ENCODE data around the gene SORBS1.

The SORBS1 gene

GRCh38 chr10:95336702-95337101 lies 224.5 kb downstream of the SORBS1 start:
- Histone ChIP-seq H3K79me2 (ENCODE audit: low read length) (no peaks in the 10 kb centered on the region), H3K9me2 (replicated peaks; ENCODE audit: insufficient read depth, low read length) (no peaks in the 10 kb centered on the region), H3K4me2 (ENCODE audit: low read depth, low read length) (no peak overlapping the region), H3K4me3 (ENCODE audit: low read length) (no peak overlapping the region), H3F3A (ENCODE audit: insufficient read depth, low read length) (no peaks in the 10 kb centered on the region), H3K36me3 (replicated peaks; ENCODE audit: insufficient read depth, low read length) (no peaks in the 10 kb centered on the region), H2AFZ (ENCODE audit: low read length) (no peak overlapping the region), H4K20me1 (ENCODE audit: insufficient read depth, low read length) (no peaks in the 10 kb centered on the region), H3K9me3 (replicated peaks; ENCODE audit: insufficient read depth, low read length) (no peaks in the 10 kb centered on the region), H3K27me3 (replicated peaks; ENCODE audit: insufficient read depth, low read length) (no peaks in the 10 kb centered on the region), H3K27ac (ENCODE audit: low read length) (no peak overlapping the region), H3K4me1 (ENCODE audit: low read length) (no peaks in the 10 kb centered on the region), H3K9ac (ENCODE audit: low read length) (no peak overlapping the region)
- DNase-seq = no peak
- TF ChIP-seq EZH2 (optimal IDR thresholded peaks at IDR 0.05; ENCODE audit: low read depth, low read length) = no peak

- Histone ChIP-seq H3K27ac (ENCODE audit: low read length) (no peak overlapping the region), H3K4me2 (ENCODE audit: low read depth, low read length) (no peak overlapping the region), H2AFZ (ENCODE audit: low read length) (no peak overlapping the region), H3K9me2 (replicated peaks; ENCODE audit: insufficient read depth, low read length) (no peaks in the 10 kb centered on the region), H3K36me3 (replicated peaks; ENCODE audit: insufficient read depth, low read length) (no peaks in the 10 kb centered on the region), H3F3A (ENCODE audit: insufficient read depth, low read length) (no peaks in the 10 kb centered on the region), H3K79me2 (ENCODE audit: low read length) (no peaks in the 10 kb centered on the region), H3K9me3 (replicated peaks; ENCODE audit: insufficient read depth, low read length) (no peaks in the 10 kb centered on the region), H3K4me1 (ENCODE audit: low read length) (no peaks in the 10 kb centered on the region), H4K20me1 (ENCODE audit: insufficient read depth, low read length) (no peaks in the 10 kb centered on the region), H3K4me3 (ENCODE audit: low read length) (no peak overlapping the region), H3K27me3 (replicated peaks; ENCODE audit: insufficient read depth, low read length) (no peaks in the 10 kb centered on the region), H3K9ac (ENCODE audit: low read length) (no peak overlapping the region)
- no peak for DNase-seq
- no peak for TF ChIP-seq EZH2 (optimal IDR thresholded peaks at IDR 0.05; ENCODE audit: low read depth, low read length)
- no peak for TF ChIP-seq EZH2phosphoT487 (IDR thresholded peaks at IDR 0.05; ENCODE audit: low read length)
- TF ChIP-seq CTCF (IDR thresholded peaks at IDR 0.05; ENCODE audit: low read length) = no peak
Measured at GRCh38 chr10:95335933-95336699, 225.1 kb downstream of the SORBS1 start.

GRCh38 chr10:95334805-95335144 lies 226.4 kb downstream of the SORBS1 start:
- no peak overlapping the region for H2AFZ ChIP-seq (ENCODE audit: low read length)
- H3K4me1 ChIP-seq (ENCODE audit: low read length) = no peaks in the 10 kb centered on the region
- no peaks in the 10 kb centered on the region for H3K9me2 ChIP-seq (replicated peaks; ENCODE audit: insufficient read depth, low read length)
- H3K27me3 ChIP-seq (replicated peaks; ENCODE audit: insufficient read depth, low read length) = no peaks in the 10 kb centered on the region
- H3K9me3 ChIP-seq (replicated peaks; ENCODE audit: insufficient read depth, low read length) = no peaks in the 10 kb centered on the region
- H3K36me3 ChIP-seq (replicated peaks; ENCODE audit: insufficient read depth, low read length) = no peaks in the 10 kb centered on the region
- H3K9ac ChIP-seq (ENCODE audit: low read length) = no peak overlapping the region
- no peaks in the 10 kb centered on the region for H3K79me2 ChIP-seq (ENCODE audit: low read length)
- H3K4me2 ChIP-seq (ENCODE audit: low read depth, low read length) = no peak overlapping the region
- no peaks in the 10 kb centered on the region for H3F3A ChIP-seq (ENCODE audit: insufficient read depth, low read length)
- DNase-seq = no peak
- H3K27ac ChIP-seq (ENCODE audit: low read length) = no peak overlapping the region
- H4K20me1 ChIP-seq (ENCODE audit: insufficient read depth, low read length) = no peaks in the 10 kb centered on the region
- TF ChIP-seq CTCF (IDR thresholded peaks at IDR 0.05; ENCODE audit: low read length) (no peak), EZH2phosphoT487 (IDR thresholded peaks at IDR 0.05; ENCODE audit: low read length) (no peak), EZH2 (optimal IDR thresholded peaks at IDR 0.05; ENCODE audit: low read depth, low read length) (no peak)
- no peak overlapping the region for H3K4me3 ChIP-seq (ENCODE audit: low read length)
